Mesothelial cell of epicardium (in vitro differentiated cells): ENCODE results near the gene S1PR2. TPM values are rescaled to one million over a fixed set of nuclear protein-coding genes. Genes with fewer than 3 reads are reported as not detected.
A peak's percentile ranks its signal among the peaks of the same experiment; 100 is the strongest.

Source experiments
- DNase-seq, 2 experiments: peaks; one replicate each; pipeline ENCODE4 v3.0.0; 2021; ENCODE audit warnings: low spot score in 2 of 2; ENCODE audit not compliant: unreplicated experiment in 2 of 2
- H3K27ac Mint-ChIP-seq: 2 replicates; pipeline ENCODE4 v1.8.0; 2021; ENCODE audit warnings: mixed read lengths
- H3K27me3 Mint-ChIP-seq: 2 replicates; pipeline ENCODE4 v1.8.0; 2021; ENCODE audit warnings: low read depth, mixed read lengths
- H3K36me3 Mint-ChIP-seq: 2 replicates; pipeline ENCODE4 v1.8.0; 2021; ENCODE audit warnings: mixed read lengths
- H3K4me1 Mint-ChIP-seq: 2 replicates; pipeline ENCODE4 v1.8.0; 2021; ENCODE audit warnings: mixed read lengths
- H3K4me3 Mint-ChIP-seq: 2 replicates; pipeline ENCODE4 v1.8.0; 2021; ENCODE audit warnings: mild to moderate bottlenecking, moderate library complexity, mixed read lengths
- H3K9me3 Mint-ChIP-seq: 2 replicates; pipeline ENCODE4 v1.8.0; 2021; ENCODE audit warnings: mixed read lengths
- total RNA-seq: library from RNA; stranded (reverse); gene quantifications from 3 replicates; pipeline ENCODE4 v1.2.1, GENCODE V29; 2021
- TF ChIP-seq, protein P1 (sequence below): fragments of 200-600 bp; sonication (generic); IDR thresholded peaks from one replicate; pipeline ENCODE4 v1.5.0; 2021; ENCODE audit warnings: antibody characterized with exemption; ENCODE audit not compliant: unreplicated experiment

The S1PR2 gene
- total RNA-seq, 1 donor from 2014 or later = 34.9 TPM

DNA sequence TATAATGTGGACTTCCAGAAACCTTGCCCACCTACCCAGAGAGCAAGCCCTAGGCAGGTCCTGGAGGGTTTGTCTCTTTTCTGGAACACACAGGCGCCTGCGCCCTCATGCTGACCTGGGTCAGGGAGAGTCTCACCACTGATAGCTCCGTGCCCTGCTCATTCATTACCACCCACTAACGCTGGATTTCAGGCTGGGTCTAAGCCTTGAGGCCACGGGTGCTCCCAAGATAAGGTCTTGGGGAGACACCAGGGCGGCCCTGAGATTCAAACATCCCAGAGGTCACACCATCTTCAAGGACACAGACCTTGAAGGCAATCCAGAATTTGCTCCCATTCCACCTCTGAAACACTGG lies 5.1 kb downstream of the S1PR2 start:
- H3K27ac Mint-ChIP-seq = peak overlapping the region; percentile 95
- no peaks in the 10 kb centered on the region for H3K27me3 Mint-ChIP-seq
- DNase-seq = no peak
- peaks cover 12% of the 10 kb centered on the region for H3K36me3 Mint-ChIP-seq
- H3K4me3 Mint-ChIP-seq = peak overlapping the region; percentile 11
- TF ChIP-seq, protein P1, sequence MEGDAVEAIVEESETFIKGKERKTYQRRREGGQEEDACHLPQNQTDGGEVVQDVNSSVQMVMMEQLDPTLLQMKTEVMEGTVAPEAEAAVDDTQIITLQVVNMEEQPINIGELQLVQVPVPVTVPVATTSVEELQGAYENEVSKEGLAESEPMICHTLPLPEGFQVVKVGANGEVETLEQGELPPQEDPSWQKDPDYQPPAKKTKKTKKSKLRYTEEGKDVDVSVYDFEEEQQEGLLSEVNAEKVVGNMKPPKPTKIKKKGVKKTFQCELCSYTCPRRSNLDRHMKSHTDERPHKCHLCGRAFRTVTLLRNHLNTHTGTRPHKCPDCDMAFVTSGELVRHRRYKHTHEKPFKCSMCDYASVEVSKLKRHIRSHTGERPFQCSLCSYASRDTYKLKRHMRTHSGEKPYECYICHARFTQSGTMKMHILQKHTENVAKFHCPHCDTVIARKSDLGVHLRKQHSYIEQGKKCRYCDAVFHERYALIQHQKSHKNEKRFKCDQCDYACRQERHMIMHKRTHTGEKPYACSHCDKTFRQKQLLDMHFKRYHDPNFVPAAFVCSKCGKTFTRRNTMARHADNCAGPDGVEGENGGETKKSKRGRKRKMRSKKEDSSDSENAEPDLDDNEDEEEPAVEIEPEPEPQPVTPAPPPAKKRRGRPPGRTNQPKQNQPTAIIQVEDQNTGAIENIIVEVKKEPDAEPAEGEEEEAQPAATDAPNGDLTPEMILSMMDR = no peak
- peaks cover 16% of the 10 kb centered on the region for H3K4me1 Mint-ChIP-seq
- no peaks in the 10 kb centered on the region for H3K9me3 Mint-ChIP-seq

DNA sequence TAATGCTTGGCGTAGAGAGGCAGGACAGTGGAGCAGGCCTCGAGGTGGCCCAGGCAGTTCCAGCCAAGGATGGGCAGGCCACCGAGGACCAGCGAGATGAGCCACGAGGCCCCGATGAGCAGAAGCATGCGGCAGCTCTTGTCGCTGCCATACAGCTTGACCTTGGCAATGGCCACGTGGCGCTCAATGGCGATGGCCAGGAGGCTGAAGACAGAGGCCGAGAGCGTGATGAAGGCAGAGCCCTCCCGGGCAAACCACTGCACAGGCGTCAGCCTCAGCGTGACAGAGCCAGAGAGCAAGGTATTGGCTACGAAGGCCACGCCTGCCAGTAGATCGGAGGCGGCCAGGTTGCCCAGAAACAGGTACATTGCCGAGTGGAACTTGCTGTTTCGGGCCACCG lies 6.8 kb downstream of the S1PR2 start:
- Mint-ChIP-seq H3K4me3 (no peak overlapping the region), H3K36me3 (peaks cover 12% of the 10 kb centered on the region), H3K9me3 (no peaks in the 10 kb centered on the region), H3K27ac (no peak overlapping the region), H3K27me3 (no peaks in the 10 kb centered on the region), H3K4me1 (peaks cover 11% of the 10 kb centered on the region)
- DNase-seq = no peak
- TF ChIP-seq, protein P1 = no peak

DNA sequence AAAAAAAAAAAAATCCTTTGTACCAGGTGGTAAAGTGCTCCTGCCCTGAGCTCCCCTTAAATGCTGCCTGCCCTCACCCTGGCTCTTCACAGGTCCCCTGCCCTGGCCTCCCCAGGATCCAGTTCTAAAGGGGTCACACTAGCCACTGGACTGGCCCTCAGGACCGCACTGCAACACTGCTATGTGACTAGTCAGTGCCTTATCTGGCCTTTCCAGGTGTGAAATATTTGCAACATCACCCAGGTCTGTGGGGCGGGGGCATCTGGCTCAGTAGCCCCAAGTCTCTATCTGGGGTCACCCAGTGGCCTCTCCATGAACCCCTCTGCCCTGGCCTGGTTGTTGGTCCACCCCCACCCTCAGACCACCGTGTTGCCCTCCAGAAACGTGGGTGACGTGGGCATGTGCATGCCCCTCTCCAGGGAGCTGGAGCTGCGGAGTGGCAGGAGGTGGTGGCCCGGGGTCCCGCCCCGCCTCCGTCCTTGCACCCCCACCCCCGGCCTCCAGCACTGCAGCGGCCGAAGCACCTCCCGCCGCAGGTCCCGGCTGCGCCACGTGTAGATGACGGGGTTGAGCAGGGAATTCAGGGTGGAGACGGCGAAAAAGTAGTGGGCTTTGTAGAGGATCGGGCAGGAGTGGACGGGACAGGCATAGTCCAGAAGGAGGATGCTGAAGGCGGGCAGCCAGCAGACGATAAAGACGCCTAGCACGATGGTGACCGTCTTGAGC lies 7.5 kb downstream of the S1PR2 start:
- H3K27ac Mint-ChIP-seq = no peak overlapping the region
- H3K4me3 Mint-ChIP-seq = no peak overlapping the region

DNA sequence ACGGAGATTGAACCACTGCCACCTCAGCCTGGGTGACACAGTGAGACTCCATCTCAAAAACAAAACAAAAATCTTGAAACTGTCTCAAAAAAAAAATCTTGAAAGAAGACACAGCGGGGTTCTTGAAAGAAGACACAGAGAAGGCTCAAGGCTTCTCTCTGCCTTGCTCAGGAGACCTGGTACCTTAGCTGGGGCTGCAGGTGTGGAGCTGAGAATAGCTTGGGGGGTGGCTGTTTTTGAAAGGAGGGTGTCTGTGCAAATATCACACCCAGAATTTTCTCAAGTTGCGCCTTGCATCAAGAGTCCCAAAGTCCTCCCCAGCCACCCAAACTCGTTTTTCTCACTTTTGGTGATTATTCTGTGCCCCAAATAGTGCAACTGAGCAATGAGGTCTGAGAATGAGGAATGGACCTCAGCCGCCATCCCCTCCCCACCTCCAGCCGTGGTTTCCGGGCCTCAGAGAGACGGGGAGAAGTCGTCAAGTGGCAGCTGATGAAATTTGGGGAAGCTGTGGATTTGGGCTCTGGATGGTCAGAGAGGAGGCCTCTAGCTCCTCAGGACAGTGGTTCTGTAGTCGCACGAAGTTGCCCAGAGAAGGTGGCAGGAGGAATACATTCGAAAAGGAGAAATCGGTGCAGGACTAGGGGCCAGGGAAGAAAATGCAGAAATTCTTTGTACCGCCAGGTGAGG lies 8.8 kb downstream of the S1PR2 start:
- Mint-ChIP-seq H3K36me3 (peaks cover 14% of the 10 kb centered on the region), H3K9me3 (no peaks in the 10 kb centered on the region), H3K27ac (no peak overlapping the region), H3K4me1 (peaks cover 11% of the 10 kb centered on the region), H3K27me3 (no peaks in the 10 kb centered on the region), H3K4me3 (no peak overlapping the region)
- no peak for DNase-seq
- TF ChIP-seq, protein P1 = no peak

More for the DNA sequence above, 7.5 kb downstream of the S1PR2 start:
- Mint-ChIP-seq H3K4me1 (peaks cover 11% of the 10 kb centered on the region), H3K27me3 (no peaks in the 10 kb centered on the region), H3K9me3 (no peaks in the 10 kb centered on the region), H3K36me3 (peaks cover 12% of the 10 kb centered on the region)
- TF ChIP-seq, protein P1 = no peak
- no peak for DNase-seq

DNA sequence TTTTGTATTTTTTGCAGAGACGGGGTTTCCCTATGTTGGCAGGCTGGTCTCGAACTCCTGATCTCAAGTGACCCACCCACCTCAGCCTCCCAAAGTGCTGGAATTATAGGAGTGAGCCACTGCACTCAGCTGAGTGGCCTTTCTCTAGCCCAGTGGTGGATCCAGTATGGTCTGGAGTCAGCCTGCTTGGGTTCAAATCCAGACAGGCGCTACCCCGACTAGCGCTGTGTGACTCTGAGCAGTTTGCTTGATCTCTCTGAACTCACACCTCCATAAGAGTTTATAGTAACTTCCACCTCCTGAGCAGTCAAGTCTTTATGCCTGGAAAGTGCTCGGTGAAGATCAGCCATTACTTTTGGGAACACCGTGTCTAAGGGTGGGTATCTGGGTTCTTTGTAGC lies 10.4 kb downstream of the S1PR2 start:
- Mint-ChIP-seq H3K4me3 (no peak overlapping the region), H3K9me3 (no peaks in the 10 kb centered on the region), H3K27ac (no peak overlapping the region), H3K27me3 (no peaks in the 10 kb centered on the region), H3K4me1 (no peaks in the 10 kb centered on the region), H3K36me3 (peaks cover 17% of the 10 kb centered on the region)
- DNase-seq = no peak
- TF ChIP-seq, protein P1 = no peak
